ENCODE measurements around the gene FCHSD1. TPM values are rescaled to one million over a fixed set of nuclear protein-coding genes. Genes with fewer than 3 reads are reported as not detected.
"Not testable (repeated sequence)": the region's sequence is repeated elsewhere in the genome, so short reads cannot be mapped to it uniquely, and the experiment has no call there.

Gene FCHSD1
- total and polyA plus RNA-seq, 4 donors = 12.2 to 23.2 (median 17.7) TPM

DNA sequence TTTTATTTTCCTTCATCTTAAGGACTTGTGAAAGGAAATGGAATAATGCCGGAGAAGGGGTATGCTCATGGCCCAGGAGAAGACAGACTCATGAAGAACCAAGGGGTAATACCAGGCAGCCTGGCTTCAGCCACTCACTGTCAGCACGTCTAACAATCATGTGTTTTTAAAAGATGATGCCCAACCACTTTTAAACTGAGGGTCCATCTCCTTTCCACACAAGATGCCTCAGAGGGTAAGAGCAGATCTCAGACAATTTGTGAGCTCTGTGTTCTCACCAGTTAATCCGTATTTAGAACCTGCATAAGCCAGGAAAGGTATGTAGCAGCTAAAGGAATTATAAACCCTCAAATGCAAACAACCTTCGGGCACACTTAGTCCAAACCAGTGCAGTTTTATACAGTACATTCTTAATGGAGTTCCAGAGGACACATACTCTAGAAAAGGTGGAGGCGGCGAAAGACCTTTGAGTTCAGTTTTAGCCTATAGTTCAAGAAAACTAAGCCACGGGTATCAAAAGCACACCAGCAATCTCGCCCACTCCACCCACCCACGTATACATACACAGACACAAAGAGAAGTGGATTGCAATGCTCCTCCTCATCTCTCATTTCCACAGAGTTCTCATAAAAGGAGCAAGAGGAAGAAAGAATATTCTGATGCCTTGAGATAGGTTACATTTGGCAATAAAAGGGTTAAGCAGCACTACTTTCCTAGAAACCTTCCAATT is 35.1 kb downstream of the FCHSD1 start:
- H3K9ac ChIP-seq (ENCODE audit: insufficient read depth in 1 of 2, low read length in 2 of 2) = no peak overlapping the region
- ATAC-seq (ENCODE audit: insufficient read depth, low FRiP score) = no peak
- H3K4me1 ChIP-seq (ENCODE audit: control insufficient read depth in 5 of 5, insufficient read depth in 5 of 5, low read length in 5 of 5) = peaks cover 0 to 19% (median 11%) of the 10 kb centered on the region in 5 donors
- no peaks in the 10 kb centered on the region for H3K9me3 ChIP-seq (ENCODE audit: control insufficient read depth in 4 of 4, insufficient read depth in 3 of 4, low read length in 3 of 4)
- peaks cover 3 to 5% (median 3%) of the 10 kb centered on the region in 4 donors for H3K36me3 ChIP-seq (ENCODE audit: control insufficient read depth in 4 of 4, insufficient read depth in 4 of 4, low read length in 4 of 4)
- H3K4me3 ChIP-seq = no peak overlapping the region
- no peak for DNase-seq
- H3K27ac ChIP-seq (ENCODE audit: low read depth in 1 of 2, low read length in 1 of 2) = no peak overlapping the region
- H3K27me3 ChIP-seq (ENCODE audit: control insufficient read depth in 3 of 3, insufficient read depth in 3 of 3, low read length in 2 of 3) = no peaks in the 10 kb centered on the region
- no peak for TF ChIP-seq CTCF (IDR thresholded peaks at IDR 0.05; ENCODE audit: control extremely low read depth, extremely low read depth)
- WGBS, 2 donors = 61 to 66% methylated on average over 9 of the region's 9 CpGs

DNA sequence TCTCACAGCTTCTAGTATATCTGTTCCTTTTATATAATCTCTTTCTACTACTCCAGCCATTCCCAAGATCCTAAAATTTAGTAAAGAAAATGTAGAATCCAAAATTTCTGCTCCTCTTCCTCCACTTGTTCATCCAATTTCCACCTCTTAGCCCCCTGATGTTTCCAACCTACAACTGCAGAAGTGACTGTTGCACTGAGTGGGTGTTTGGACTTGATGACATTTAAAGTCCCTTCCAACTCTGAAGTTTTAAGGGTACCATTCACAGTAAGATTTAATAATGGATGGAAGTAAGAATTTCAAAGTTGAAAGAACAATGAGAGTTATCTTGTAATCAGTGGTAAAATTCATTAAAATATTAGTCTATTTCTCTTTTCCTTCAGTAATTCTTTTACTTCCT is 37.9 kb downstream of the FCHSD1 start:
- H3K4me1 ChIP-seq (ENCODE audit: control insufficient read depth in 5 of 5, insufficient read depth in 5 of 5, low read length in 5 of 5) = peaks cover 0 to 20% (median 13%) of the 10 kb centered on the region in 5 donors
- H3K9ac ChIP-seq (ENCODE audit: insufficient read depth in 1 of 2, low read length in 2 of 2) = no peak overlapping the region
- H3K36me3 ChIP-seq (ENCODE audit: control insufficient read depth in 4 of 4, insufficient read depth in 4 of 4, low read length in 4 of 4) = no peaks in the 10 kb centered on the region
- H3K4me3 ChIP-seq = no peak overlapping the region
- no peak for ATAC-seq (ENCODE audit: insufficient read depth, low FRiP score)
- TF ChIP-seq CTCF (IDR thresholded peaks at IDR 0.05; ENCODE audit: control extremely low read depth, extremely low read depth) = no peak
- DNase-seq = no peak
- H3K27ac ChIP-seq (ENCODE audit: low read depth in 1 of 2, low read length in 1 of 2) = no peak overlapping the region
- H3K9me3 ChIP-seq (ENCODE audit: control insufficient read depth in 4 of 4, insufficient read depth in 3 of 4, low read length in 3 of 4) = no peaks in the 10 kb centered on the region
- H3K27me3 ChIP-seq (ENCODE audit: control insufficient read depth in 3 of 3, insufficient read depth in 3 of 3, low read length in 2 of 3) = no peaks in the 10 kb centered on the region

- peaks cover 0 to 17% (median 5%) of the 10 kb centered on the region in 5 donors for H3K4me1 ChIP-seq (ENCODE audit: control insufficient read depth in 5 of 5, insufficient read depth in 5 of 5, low read length in 5 of 5)
- no peak overlapping the region for H3K9ac ChIP-seq (ENCODE audit: insufficient read depth in 1 of 2, low read length in 2 of 2)
- no peaks in the 10 kb centered on the region for H3K36me3 ChIP-seq (ENCODE audit: control insufficient read depth in 4 of 4, insufficient read depth in 4 of 4, low read length in 4 of 4)
- H3K27me3 ChIP-seq (ENCODE audit: control insufficient read depth in 3 of 3, insufficient read depth in 3 of 3, low read length in 2 of 3) = no peaks in the 10 kb centered on the region
- H3K4me3 ChIP-seq = no peak overlapping the region
- no peaks in the 10 kb centered on the region for H3K9me3 ChIP-seq (ENCODE audit: control insufficient read depth in 4 of 4, insufficient read depth in 3 of 4, low read length in 3 of 4)
- no peak for TF ChIP-seq CTCF (IDR thresholded peaks at IDR 0.05; ENCODE audit: control extremely low read depth, extremely low read depth)
- DNase-seq = no peak
- WGBS, 2 donors = 60 to 73% methylated on average over 3 of the region's 3 CpGs
- H3K27ac ChIP-seq (ENCODE audit: low read depth in 1 of 2, low read length in 1 of 2) = no peak overlapping the region
- ATAC-seq (ENCODE audit: insufficient read depth, low FRiP score) = no peak
Measured at GRCh38 chr5:141611289-141611688, 39.9 kb downstream of the FCHSD1 start.

GRCh38 chr5:141609921-141610320 is 41.3 kb downstream of the FCHSD1 start:
- H3K27ac ChIP-seq (ENCODE audit: low read depth in 1 of 2, low read length in 1 of 2); H3K36me3 ChIP-seq (ENCODE audit: control insufficient read depth in 4 of 4, insufficient read depth in 4 of 4, low read length in 4 of 4); H3K9ac ChIP-seq (ENCODE audit: insufficient read depth in 1 of 2, low read length in 2 of 2); H3K4me3 ChIP-seq; H3K9me3 ChIP-seq (ENCODE audit: control insufficient read depth in 4 of 4, insufficient read depth in 3 of 4, low read length in 3 of 4); DNase-seq; ATAC-seq (ENCODE audit: insufficient read depth, low FRiP score); H3K27me3 ChIP-seq (ENCODE audit: control insufficient read depth in 3 of 3, insufficient read depth in 3 of 3, low read length in 2 of 3): not testable (repeated sequence)
- H3K4me1 ChIP-seq (ENCODE audit: control insufficient read depth in 5 of 5, insufficient read depth in 5 of 5, low read length in 5 of 5) = peaks cover 0 to 16% (median 6%) of the 10 kb centered on the region in 5 donors
- 94% methylated on average over 7 of the region's 7 CpGs for WGBS, 2 donors

Measured in lung (tissue), 12 donors.